GM19099 (cell line): Measurements from ENCODE around the gene MAGEB10.

Source experiments
- POLR2A ChIP-seq: IDR thresholded peaks from 3 replicates; pipeline ENCODE4 v1.6.1; 2011; ENCODE audit warnings: low read depth; ENCODE audit not compliant: insufficient read length; ENCODE audit errors: extremely low read depth

Gene MAGEB10

GRCh38 chrX:27807690-27808089 is at the start of gene MAGEB10:
TSS of gene MAGEB10 (plus strand) at chrX:27807990. CDS start at chrX:27821307, 13,317 bp downstream.
- no peak for TF ChIP-seq POLR2A

GRCh38 chrX:27765718-27766117 is 42.1 kb upstream of the MAGEB10 start:
- no peak for TF ChIP-seq POLR2A

GRCh38 chrX:27767387-27767786 is 40.4 kb upstream of the MAGEB10 start:
- no peak for TF ChIP-seq POLR2A

GRCh38 chrX:27775984-27776383 is 31.8 kb upstream of the MAGEB10 start:
- TF ChIP-seq POLR2A: no peak

GRCh38 chrX:27796640-27797257 is 11.0 kb upstream of the MAGEB10 start:
- no peak for TF ChIP-seq POLR2A

GRCh38 chrX:27797575-27797974 is 10.2 kb upstream of the MAGEB10 start:
- TF ChIP-seq POLR2A: no peak

GRCh38 chrX:27808226-27808625 is 436 bp downstream of the MAGEB10 start:
- no peak for TF ChIP-seq POLR2A

GRCh38 chrX:27815209-27815608 is 7.4 kb downstream of the MAGEB10 start:
- no peak for TF ChIP-seq POLR2A

GRCh38 chrX:27823812-27824211 is 16.0 kb downstream of the MAGEB10 start:
- no peak for TF ChIP-seq POLR2A

- TF ChIP-seq POLR2A: no peak
Observed at GRCh38 chrX:27838185-27838584, 30.4 kb downstream of the MAGEB10 start.

GRCh38 chrX:27840881-27841280 is 33.1 kb downstream of the MAGEB10 start:
- TF ChIP-seq POLR2A: no peak

- TF ChIP-seq POLR2A: no peak
Observed at GRCh38 chrX:27842859-27843258, 35.1 kb downstream of the MAGEB10 start.

GRCh38 chrX:27860337-27860736 is 52.5 kb downstream of the MAGEB10 start:
- no peak for TF ChIP-seq POLR2A

GRCh38 chrX:27863809-27864208 is 56.0 kb downstream of the MAGEB10 start:
- TF ChIP-seq POLR2A: no peak
